ENCODE results near the gene DOHH.

The DOHH gene

DNA sequence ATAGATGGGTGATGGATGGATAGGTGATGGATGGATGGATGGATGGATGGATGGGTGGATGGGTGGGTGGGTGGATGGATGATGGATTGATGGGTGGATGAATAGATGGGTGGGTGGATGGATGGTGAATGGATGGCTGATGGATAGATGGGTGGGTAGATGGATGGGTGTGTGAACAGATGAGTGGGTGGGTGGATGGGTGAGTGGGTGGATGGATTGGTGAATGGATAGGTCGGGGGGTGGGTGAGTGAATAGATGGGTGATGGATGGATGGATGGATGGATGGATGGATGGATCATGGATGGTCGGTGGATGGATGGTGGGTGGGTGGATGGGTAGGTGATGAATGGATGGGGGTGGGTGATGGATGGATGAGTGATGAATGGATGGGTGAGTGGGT is 23.6 kb downstream of the DOHH start:
- DNase-seq = no peak

DNA sequence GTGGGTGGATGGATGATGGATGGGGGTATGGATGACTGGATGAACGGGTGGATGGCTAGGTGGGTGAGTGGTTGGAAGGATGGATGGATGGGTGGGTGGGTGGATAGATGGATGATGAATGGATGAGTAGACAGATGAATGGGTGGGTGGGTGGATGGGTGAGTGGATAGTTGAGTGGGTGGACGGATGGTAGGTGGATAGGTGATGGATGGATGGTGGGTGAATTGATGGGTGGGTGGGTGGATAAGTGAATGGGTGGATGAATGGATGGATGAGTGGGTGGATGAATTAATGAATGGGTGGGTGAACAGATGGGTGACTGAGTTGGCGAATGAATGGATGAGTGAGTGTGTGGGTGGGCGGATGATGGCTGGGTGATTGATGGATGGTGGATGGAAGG is 25.0 kb downstream of the DOHH start:
- DNase-seq = no peak

DNA sequence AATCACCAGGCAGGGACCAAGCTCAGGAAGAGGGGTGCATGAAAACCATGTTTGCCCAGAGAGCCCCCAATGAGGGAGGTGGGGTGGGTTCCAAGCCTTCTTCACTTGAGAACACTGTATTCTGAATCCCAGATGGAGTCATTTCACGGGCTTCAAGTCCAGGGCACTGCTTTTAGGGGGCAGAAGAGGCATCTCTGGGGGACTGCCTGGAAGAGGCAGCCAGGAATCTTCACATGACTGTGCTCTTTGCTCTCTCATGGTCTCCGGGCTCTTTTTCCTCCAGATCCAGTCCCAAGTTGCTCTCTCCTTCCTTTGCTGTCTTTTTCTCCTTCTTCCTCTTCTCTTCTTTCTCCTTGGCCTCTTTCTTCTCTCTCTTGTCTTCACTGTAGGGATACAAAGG is 25.9 kb downstream of the DOHH start:
- DNase-seq = no peak

DNA sequence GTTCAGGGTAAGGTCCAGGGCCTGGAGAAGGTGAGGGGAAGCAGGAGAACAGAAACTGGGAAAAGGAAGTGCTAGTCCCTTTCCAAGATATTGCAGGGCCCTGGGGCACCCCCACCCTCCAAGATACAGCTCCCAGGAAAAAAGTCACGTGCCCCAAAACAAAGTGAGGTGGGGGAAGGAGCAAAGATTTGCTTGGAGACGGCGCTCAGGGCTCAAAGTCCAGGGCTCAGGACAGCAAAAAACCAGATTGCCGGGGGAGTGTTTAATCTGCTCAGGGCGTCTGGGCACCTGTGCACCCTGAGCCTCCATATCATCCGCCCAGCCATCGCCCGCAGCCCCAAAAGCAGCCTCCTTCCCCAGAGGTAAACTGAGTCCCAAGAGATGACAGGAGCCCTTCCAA is 26.5 kb downstream of the DOHH start:
- no peak for DNase-seq

DNA sequence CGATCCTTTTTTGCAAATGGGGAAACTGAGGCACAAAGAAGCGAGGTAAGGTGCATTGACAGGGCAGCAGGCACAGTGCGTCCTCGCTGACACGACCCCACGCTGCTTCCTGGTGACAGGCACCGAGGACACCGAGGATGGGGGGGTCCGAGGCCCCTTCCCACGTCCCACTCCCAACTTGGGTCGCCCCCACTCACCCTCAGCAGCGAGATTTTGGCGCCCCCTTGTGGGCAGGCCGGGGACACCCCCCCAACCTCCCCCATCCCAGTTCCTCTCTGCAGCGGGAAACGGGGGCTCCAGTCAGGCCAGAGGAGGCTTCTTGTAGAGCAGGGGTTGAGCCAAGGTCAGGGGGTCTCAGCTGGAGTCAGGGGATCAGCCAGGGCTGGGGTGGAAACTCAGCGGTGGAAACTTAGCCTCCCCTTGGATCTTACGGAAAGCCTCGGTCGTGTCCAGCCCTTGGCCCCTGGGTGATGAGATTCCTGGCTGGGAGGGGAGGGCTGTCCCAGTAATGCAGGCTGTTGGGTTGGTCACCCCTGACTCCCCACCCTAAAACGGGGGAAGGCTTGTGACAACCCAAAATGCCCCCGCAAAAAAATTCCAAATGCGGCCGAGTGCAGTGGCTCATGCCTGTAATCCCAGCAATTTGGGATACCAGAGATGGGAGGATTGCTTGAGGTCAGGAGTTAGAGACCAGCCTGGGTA is 28.4 kb downstream of the DOHH start:
- DNase-seq = no peak

DNA sequence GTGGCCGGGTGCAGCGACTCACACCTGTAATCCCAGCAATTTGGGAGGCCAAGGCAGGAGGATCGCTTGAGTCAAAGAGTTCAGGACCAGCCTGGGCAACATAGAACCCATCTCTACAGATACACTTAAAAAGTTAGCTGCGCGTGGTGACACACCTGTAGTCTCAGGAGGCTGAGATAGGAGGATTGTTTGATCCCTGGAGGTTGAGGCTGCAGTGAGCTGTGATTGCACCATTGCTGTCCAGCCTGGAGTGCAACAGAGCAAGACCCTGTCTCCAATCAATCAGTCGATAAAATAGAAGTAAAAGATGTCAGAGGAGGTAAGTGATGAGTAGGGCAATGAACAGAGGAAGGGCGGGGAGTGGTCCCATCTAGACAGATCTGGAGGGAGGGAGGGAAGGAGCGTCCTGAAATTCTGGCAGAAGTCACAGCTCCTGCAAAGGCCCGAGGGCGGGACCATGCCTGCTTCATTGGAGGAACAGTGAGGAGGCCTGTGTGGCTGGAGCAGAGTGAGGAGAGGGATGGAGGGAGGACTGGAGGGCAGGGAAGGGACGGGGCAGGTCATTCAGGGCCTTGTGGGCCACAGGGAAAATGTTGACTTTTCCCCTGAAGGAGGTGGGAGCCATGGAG is 29.9 kb downstream of the DOHH start:
- DNase-seq = no peak

DNA sequence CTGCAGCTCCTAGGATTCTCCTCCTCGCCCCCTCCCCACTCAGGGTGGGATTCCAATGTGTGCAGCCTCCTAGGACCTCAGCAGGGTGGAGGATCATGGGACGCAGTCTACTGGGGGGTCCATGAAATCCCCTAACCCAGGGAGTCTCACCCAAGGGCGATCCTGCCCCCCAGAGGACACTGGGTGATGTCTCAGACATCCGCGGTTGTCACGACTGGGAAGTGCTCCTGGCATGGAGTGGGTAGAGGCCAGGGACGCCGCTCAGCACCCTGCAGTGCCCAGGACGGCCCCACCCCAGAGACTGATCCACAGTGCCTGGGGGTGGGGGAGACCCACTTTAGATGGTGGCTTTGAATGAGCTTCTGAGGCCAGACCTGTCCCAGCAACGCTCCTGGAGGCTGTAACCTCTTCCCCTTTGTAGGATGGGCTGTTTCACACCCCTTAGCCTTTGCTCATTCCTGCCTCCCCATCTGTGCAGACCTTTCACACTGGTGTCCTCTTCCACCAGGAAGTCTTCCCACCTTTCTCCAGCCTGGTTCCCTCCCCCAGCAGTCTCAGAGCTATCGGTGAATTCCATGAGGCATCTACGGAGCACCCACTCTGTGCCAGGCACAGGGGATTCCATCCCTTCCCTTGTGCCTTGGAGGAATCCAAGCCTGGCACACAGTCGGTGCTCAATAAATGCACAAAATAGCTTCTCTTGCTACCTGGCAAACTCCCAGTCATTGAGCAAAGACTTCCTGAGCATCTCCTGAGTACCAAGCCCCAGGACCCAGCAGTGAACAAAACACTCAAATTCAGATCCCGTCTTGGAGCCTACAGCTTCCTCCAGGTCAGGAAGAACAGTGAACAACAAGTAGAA is 30.6 kb downstream of the DOHH start:
- no peak for DNase-seq

DNA sequence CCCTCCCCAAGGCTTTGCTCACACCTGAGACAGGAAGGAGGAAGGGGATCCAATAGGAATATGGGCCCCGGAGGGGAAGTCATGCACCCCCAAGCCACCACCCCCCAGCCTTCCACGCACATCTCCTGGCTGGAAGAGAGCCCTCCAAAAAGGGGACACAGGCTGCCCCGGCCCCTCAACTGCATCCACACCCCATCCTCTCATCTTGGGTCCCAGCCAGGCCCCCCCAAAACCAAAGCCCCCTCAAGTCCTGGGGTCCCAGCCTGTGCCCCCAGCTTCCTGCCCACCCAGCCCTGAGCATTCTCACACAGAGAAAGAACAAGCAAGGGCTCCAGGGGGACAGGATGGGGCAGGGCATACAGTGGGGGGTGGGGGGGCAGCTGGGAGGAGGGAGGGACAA is 32.3 kb downstream of the DOHH start:
- no peak for DNase-seq

DNA sequence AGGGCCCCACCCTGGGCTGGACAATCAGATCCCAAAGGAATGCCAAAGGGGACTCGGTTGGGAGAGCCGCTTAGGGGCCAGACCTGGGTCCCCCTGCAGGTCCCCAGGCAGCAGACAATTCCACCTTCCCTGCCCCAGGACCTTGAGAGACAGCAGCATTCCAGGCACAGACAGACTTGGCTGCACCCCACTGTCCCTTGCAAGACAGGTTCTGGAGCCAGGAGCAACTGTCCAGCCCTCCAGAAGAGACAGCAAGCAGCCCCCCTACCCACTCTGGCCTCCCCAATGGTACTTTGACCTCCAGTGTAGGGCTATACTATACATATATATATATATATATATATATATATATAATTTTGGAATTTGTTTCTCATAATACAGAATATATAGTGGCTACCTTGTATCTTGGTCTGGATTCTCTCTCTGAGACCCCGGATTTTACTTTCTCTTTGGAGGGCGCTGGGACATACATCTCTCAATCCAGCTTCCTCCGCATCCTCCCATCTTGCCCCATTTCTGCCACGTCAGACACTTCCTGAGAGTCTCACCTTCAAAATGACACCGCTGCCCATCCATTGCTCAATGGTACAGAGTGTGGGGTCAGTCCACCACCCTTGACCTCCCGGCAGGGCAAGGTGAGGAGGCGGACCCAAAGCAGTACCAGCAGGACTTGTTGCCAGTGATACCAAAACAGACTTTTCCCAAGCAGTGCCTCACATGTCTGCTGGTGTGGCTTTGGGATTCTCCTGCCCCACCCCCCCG is 32.9 kb downstream of the DOHH start:
- no peak for DNase-seq

DNA sequence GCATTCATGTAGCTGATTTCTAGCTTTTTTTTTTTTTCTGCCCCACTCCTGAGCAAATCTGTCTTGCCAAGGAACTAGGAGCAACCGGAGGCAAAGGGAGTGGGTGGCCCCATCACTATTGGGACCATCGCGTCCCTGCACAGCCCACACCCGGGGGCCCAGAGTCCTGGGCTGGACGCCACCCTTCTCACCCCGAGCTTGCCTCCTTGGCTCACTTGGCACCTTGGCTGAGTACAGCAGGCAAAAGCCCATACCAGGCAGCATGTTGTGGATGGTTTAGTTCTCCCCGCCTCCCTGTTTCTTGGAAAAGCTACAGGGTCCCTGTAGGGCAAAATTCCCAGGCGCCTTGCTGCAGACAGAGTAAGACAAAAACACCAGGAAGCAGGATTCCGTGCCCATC is 33.8 kb downstream of the DOHH start:
- no peak for DNase-seq

DNA sequence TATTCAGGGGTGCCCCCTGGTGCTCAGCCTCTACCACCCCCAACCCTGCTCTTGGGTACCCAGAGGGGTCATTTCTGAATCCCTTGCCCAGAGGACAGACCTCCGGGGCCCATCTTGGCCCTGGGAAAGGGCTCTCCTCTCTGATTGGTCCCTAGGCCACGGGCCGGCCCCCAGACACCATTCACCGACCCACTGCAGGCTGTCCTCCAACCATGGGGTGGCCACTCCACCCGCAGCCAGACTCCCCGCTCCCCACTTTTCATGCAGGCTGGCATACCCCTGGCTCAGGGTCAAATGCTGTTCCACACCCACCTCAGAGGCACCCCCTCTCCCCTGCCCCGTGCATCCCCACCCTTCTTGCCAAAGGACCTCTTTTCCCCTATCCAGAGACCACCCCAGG is 34.9 kb downstream of the DOHH start:
- no peak for DNase-seq

DNA sequence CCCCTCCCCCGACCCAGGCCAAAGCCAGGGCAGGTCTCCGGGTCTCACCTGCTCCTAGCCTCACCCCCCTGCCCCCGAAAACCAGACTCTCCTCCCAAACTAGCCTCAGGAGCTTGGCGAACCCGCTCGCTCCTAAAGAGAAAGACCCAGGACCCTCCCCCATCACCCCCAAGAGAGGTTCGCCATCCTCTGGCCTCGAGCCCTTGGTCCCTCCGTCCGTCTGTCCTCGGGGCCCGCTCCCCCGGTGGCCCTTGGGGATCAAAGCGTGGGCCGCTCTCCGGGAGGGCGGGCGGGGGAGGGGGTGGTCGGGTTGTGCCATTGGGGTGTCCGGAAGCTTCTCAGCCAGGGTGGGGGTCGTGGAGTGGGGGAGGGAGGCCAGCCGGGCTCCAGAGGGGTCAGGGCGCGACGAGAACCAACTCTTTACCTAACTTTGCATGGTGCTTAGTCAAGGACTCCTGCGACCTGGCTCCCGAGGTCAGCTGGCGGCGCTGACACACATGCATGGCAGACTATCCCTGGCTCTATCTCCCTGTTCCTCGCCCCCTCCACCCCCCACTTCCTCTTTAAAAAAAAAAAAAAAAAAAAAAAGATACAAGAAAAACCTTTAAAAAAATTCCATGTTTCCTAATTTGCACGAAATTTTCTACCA is 35.8 kb downstream of the DOHH start:
- DNase-seq = no peak

DNA sequence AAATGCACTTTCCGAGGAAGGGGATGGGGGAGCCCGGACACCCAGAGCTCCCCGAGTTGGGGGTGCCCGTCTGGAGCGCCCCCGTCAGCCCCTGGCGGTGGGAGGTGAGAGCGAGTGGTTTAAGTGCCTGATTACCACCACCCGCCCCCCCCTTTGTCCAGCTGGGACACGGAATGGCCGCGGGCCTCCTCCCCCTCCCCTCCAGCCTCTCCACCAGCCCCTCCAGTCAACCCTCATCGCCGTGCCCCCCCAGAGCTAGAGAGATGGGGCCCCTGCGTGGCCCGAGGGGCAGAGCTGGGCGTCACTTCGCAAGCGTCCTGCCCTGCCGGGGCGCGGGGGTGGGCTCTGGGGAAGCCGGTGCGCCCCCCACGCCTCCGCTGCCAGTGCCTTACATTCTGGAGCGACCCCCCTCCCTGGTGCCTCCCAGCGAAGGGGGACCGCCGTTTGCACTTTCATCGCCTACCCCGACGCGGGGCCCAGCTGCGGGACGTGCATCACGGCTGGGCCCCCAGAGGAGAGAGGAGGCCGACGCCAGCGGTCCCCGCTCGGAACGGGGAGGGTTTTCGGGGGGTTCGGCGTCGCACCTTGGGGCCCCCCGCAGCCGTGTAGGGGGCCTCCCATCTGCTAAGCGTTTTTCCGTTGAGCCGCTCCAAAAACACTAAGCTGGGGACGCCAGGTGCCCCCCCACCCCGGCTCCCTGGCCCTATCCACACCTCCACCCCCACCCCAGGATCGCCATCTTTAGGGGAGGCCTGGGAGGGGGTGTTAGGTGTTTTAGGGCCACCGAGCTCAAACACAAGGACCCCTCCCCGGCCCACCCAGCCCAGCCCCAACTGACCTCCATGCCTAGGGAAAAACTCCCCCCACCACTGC is 36.5 kb downstream of the DOHH start:
- DNase-seq = no peak

DNA sequence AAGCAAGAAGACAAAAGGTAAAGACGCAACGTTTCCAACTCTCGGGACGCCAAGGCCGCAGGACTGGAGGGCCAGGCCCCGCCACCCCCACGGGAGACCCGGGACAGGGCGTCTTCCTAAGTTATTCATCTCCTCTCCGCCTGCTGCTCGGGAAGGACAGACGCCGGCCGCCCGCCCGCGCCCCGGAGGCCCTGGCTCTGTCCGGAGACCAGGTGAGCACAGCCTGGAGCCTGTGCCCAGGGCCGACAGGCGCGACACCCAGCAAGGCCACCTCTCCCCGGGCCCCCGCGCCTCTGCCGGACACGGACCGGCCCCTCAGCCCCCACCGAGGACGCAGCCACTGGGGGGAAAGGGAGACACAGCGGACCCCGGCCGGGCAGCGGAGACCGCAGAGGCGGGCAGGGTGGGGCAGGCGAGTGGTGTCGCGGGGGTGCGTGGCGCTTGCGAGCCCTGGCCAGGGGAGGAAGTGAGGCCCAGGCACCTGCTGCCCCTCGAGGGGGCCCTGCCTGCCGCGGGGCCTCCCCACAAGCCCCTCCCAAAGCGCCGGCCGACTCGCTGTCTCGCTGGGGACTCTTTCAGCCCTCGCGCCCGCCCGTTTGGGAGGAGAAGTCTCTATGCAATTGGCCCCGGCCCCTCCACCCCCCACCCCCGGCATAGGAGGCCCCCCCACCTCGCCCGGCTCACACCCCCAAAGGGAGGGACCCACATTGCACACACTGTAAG is 37.3 kb downstream of the DOHH start:
- DNase-seq = no peak

DNA sequence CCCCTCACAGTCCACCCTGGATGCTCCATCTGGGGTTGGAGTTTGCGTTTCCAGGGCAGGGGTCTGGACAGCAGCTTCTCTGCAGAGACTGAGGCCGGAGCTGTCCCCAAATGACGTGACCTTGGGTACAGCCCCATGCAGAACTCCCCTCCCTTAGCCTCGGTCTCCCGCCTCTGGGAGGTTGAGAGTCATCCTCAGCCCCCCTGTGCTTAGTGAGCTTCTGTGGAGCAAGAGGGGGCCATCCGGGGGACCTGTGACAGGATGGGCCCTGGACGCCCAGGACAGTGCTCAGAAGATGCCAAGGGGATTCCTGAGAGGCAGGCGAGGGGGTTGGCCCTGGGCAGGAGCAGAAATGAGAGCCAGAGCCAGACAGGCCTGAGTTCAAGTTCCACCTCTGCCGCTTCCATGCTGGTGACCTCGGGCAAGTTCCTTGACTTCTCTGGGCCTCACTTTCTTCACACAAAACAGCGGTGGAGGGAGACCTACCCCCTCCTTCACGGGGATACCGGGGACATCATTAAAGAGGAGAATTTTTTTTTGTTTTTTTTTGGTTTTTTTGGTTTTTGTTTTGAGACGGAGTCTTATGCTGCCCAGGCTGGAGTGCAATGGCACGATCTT is 40.4 kb downstream of the DOHH start:
- DNase-seq = no peak

DNA sequence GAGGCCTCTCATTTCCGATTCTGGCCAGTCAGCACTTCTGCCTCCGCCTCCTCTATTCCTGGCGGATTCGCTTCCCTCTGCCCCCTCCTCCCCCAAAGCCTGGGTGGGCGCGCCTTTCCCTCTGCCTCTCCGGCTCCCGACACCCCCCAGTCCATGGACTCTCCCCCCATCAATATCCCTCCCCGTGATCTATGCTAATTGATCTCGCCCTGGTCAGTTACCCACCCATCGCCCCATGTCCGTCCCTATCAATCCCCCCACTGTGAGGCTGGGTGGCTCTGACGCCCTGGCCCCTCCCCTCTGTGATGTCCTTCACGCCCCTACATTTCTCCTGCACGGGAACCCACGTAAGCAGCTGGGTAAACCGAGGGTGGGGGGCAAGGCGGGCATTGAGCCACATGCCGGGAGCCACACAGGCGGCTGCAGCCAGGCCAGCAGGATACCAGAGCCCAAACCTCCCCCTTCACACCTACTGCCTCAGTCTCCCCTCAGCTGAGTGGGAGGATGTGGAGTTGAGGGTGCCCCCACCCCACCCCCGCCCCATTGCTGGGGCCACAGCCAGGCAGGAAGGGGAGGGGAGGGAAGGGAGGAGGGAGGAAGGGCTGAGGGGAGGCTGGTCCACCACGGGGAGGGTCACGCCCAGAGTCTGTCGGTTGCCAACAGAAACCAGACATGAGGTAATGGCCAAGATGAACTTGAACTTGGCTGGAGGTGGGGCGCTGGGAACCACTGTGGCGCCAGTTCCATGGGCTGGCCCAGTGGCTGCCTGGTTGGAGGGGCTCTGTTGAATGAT is 41.2 kb downstream of the DOHH start:
- DNase-seq = peak; percentile 14

DNA sequence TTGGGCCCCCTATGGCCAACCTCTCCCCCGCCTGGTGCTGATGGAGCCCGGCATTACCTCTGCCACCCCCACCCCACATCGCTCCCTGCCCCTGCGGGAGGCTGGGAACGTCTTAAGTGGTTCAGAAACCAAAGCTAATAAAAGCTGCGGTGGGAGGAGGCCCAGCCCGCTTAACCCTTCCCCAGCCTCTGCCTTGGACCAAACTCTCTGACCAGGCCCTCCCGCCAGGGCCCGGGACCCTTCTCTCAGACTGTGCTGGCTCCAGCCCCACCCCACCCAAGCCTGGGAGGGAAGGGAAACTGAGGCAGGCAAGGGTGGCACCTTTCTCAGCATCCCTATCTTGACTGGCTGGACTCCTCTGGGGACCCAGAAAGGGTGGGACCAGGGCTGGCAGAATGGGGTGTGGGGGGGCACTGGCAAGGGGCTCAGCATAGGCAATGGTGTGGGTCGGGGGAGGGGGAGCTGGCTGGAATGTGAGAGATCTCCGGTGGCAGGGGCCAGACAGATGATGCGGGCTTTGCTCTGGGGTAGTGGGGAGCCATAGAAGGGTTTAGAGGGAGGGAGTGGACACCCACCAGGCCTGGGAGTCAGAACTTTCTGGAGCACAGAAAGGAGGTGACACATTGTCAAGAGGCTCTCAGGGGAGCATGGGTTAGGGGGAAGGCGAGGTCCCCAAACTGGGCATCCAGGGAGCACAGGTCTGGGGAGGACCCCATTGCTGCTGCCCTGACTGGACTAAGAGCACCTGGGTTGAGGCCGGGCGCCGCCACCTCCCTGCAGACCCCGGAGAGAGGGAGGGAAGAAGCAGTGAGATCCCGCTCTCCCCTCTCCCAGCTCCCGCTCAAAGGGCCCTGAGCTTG is 42.0 kb downstream of the DOHH start:
- DNase-seq = no peak

DNA sequence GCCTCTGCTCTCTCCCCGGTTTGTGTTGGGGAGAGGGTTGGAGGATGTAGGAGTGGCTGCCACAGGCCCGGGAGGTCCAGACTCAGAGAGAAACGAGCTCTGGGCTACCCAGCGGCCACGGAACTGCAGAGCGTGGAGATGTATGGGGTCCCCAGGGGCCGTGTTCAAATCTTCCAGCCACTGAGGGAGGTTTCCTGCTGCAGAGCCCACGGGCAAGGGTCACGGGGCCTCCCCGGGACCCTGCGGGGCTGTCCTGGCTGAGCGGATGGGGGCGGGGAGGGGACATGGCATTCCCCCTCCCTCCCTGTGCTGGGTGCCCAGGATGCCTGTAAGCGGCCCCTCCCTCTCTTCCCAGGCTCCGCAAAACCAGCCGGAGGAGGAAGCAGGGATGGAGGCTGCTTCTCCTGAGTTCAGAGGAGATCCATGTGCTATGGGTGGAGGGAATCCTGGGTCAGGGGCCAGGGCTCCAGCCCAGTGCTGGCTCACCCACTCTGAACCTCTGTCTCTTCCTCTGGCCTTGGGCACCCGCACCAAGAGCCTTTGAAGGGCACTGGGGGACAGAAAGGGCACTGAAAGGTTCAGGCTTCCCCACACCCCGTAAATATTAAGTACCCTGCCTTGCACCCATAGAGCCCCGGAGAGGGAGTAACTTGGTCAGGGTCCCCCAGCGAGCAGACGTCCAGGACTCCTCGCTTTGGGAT is 42.8 kb downstream of the DOHH start:
- no peak for DNase-seq
